C4-2B (cell line): ENCODE results near the gene TMEM14A.

Experiments used
- CTCF ChIP-seq: fragments of 450-650 bp; conservative IDR thresholded peaks from 2 replicates; pipeline ENCODE4 v1.5.1; 2017; ENCODE audit warnings: mild to moderate bottlenecking
- ZFX ChIP-seq: fragments of 450-650 bp; IDR thresholded peaks from 2 replicates; pipeline ENCODE4 v1.6.1; 2017

DNA sequence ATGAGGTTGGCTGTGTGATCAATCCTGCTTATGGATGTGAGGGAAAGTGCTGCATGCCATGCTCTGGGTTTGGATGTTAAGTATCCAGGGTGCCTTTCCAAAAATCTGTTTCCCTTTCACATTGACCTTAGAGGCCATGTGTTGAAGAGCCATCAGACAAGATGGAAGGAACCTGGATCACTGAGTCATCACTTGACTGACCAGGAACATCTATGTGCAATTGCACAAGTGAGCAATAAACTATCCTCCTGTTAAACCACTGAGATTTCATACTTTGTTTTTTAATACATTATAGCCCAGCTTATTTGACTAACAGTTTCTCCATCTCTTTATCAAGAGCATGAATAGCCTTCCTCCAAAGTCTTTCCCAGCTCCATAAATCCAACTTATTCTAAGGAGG, 17.8 kb upstream of the TMEM14A start:
- TF ChIP-seq CTCF: no peak
- no peak for TF ChIP-seq ZFX
